DND-41 (cell line): ENCODE data around the gene RNLS.

ENCODE experiments used
- CTCF ChIP-seq: IDR thresholded peaks from 2 replicates; pipeline ENCODE4 v1.5.1; 2012; ENCODE audit warnings: borderline replicate concordance, low read length, moderate library complexity, mild to moderate bottlenecking; ENCODE audit not compliant: poor library complexity, severe bottlenecking; ENCODE audit errors: extremely low read depth
- EZH2 ChIP-seq: IDR thresholded peaks from 3 replicates; pipeline ENCODE4 v1.6.1; 2012; ENCODE audit warnings: borderline replicate concordance, low read depth, mild to moderate bottlenecking, moderate library complexity, low read length, inconsistent platforms; ENCODE audit not compliant: severe bottlenecking

- TF ChIP-seq CTCF (no peak), EZH2 (no peak)
Observed at GRCh38 chr10:88528806-88529570, 54.1 kb downstream of the RNLS start.
